GM12878 (cell line): Measurements from ENCODE around the gene ZNF473. TPM values are rescaled to one million over a fixed set of nuclear protein-coding genes. Genes with fewer than 3 reads are reported as not detected.

Source experiments
- ATAC-seq: fragments of 200-7000 bp; cut with Tn5 transposase; 3 replicates; pipeline ENCODE4 v1.9.1; 2020; ENCODE audit warnings: mild to moderate bottlenecking, moderate library complexity
- BruUV-seq: library from RNA; stranded (reverse); fragments of 400-500 nt; replicated peaks from 2 replicates; lab custom pipeline; 2021; lab: Mats Ljungman, UMichigan
- CTCF ChIA-PET: fragments of 300-600 bp; sonication (Branson Sonifier 250); formaldehyde crosslinking; extraction: SDS; loops from one replicate; lab custom pipeline; 2021; ENCODE audit warnings: inconsistent platforms; lab: Yijun Ruan, JAX
- POLR2A ChIA-PET: fragments of 350-600 bp; formaldehyde crosslinking; extraction: SDS; loops from one replicate; lab custom pipeline; 2021; ENCODE audit warnings: inconsistent platforms; lab: Charles Lee
- RAD21 ChIA-PET: fragments of 300-600 bp; sonication (Branson Sonifier 250); formaldehyde crosslinking; loops from one replicate; lab custom pipeline; 2023; ENCODE audit warnings: antibody characterized with exemption; ENCODE audit not compliant: unreplicated experiment; lab: Charles Lee
- SMC1A ChIA-PET: fragments of 300-600 bp; sonication (Branson Sonifier 250); formaldehyde crosslinking; loops from one replicate; lab custom pipeline; 2023; ENCODE audit not compliant: unreplicated experiment, uncharacterized antibody; lab: Charles Lee
- DNase-seq: peaks from one replicate; pipeline ENCODE4 v3.0.0-alpha.2; 2011; ENCODE audit warnings: low read depth, low spot score
- FAIRE-seq: peaks from 3 replicates; lab custom pipeline; 2011; peaks lifted over from hg19 to GRCh38; lab: Jason Lieb, UNC
- H2AFZ ChIP-seq: 2 replicates; pipeline ENCODE4 v1.6.0; 2011; ENCODE audit warnings: low read depth, low read length, control low read depth; ENCODE audit not compliant: control insufficient read depth
- H3K27ac ChIP-seq: 2 replicates; pipeline ENCODE4 v1.5.1; 2011; ENCODE audit warnings: control low read depth; ENCODE audit not compliant: control insufficient read depth, insufficient read depth
- H3K27me3 ChIP-seq, 2 experiments: replicated peaks in 1 of 2; 2 replicates each; pipeline versions ENCODE4 v1.6.0 to v1.6.1; 2011; ENCODE audit warnings: low read length in 1 of 2; ENCODE audit not compliant: control insufficient read depth in 2 of 2, insufficient read depth in 2 of 2
- H3K36me3 ChIP-seq, 2 experiments: 2 replicates each; pipeline ENCODE4 v1.5.1; 2011; ENCODE audit warnings: low read length in 1 of 2; ENCODE audit not compliant: control insufficient read depth in 2 of 2, insufficient read depth in 2 of 2
- H3K4me1 ChIP-seq: 2 replicates; pipeline ENCODE4 v1.6.1; 2011; ENCODE audit warnings: mild to moderate bottlenecking, low read length, moderate library complexity, mixed read lengths; ENCODE audit not compliant: control insufficient read depth, insufficient read depth
- H3K4me2 ChIP-seq: 2 replicates; pipeline ENCODE4 v1.6.0; 2011; ENCODE audit warnings: control low read depth; ENCODE audit not compliant: control insufficient read depth, insufficient read depth
- H3K4me3 ChIP-seq: fragments of 200-600 bp; sonication (generic); 2 replicates; pipeline ENCODE4 v1.5.1; 2016
- H3K79me2 ChIP-seq: 2 replicates; pipeline ENCODE4 v1.6.0; 2011; ENCODE audit warnings: low read length; ENCODE audit not compliant: control insufficient read depth, insufficient read depth
- H3K9ac ChIP-seq: 2 replicates; pipeline ENCODE4 v1.8.0; 2011; ENCODE audit warnings: low read length, control low read depth, mixed read lengths; ENCODE audit not compliant: control insufficient read depth, insufficient read depth
- H3K9me3 ChIP-seq: replicated peaks from 3 replicates; pipeline ENCODE4 v1.5.1; 2011; ENCODE audit warnings: mild to moderate bottlenecking, low read length; ENCODE audit not compliant: control insufficient read depth, insufficient read depth
- H4K20me1 ChIP-seq: 2 replicates; pipeline ENCODE4 v1.6.0; 2011; ENCODE audit not compliant: control insufficient read depth, insufficient read depth
- BMI1 ChIP-seq: fragments of 450-650 bp; IDR thresholded peaks from 2 replicates; pipeline ENCODE4 v1.6.1; 2016; ENCODE audit warnings: mild to moderate bottlenecking, moderate library complexity, borderline replicate concordance
- CBX5 ChIP-seq: sonication (generic); IDR thresholded peaks from 2 replicates; pipeline ENCODE4 v1.6.1; 2016; ENCODE audit warnings: low read depth, moderate library complexity, mild to moderate bottlenecking, inconsistent platforms
- ESRRA ChIP-seq: IDR thresholded peaks from 2 replicates; pipeline ENCODE4 v1.6.1; 2012; ENCODE audit warnings: mild to moderate bottlenecking, low read length, improper control_type of control experiment
- FOXK2 ChIP-seq: fragments of 450-650 bp; IDR thresholded peaks from 2 replicates; pipeline ENCODE4 v1.6.1; 2017; ENCODE audit warnings: mild to moderate bottlenecking, moderate library complexity
- IRF3 ChIP-seq: fragments of 450-650 bp; IDR thresholded peaks from 2 replicates; pipeline ENCODE4 v1.6.1; 2014; ENCODE audit warnings: mild to moderate bottlenecking
- MEF2B ChIP-seq: fragments of 450-650 bp; IDR thresholded peaks from 2 replicates; pipeline ENCODE4 v1.6.1; 2018; ENCODE audit warnings: mild to moderate bottlenecking, moderate library complexity; ENCODE audit not compliant: partially characterized antibody, poor library complexity, severe bottlenecking
- MXI1 ChIP-seq: fragments of 150-350 bp; IDR thresholded peaks from 2 replicates; pipeline ENCODE4 v1.6.1; 2011; ENCODE audit warnings: low read depth, mild to moderate bottlenecking, inconsistent platforms, low read length, improper control_type of control experiment
- POLR2AphosphoS2 ChIP-seq: IDR thresholded peaks from 2 replicates; pipeline ENCODE4 v1.6.1; 2011; ENCODE audit warnings: low read depth, mild to moderate bottlenecking, low read length, improper control_type of control experiment, moderate library complexity
- RUNX3 ChIP-seq: IDR thresholded peaks from 2 replicates; pipeline ENCODE4 v1.6.1; 2012; ENCODE audit warnings: low read length, inconsistent platforms
- SREBF1 ChIP-seq: IDR thresholded peaks from 2 replicates; pipeline ENCODE4 v1.6.1; 2012; ENCODE audit warnings: mild to moderate bottlenecking, low read length
- SRF ChIP-seq, 2 experiments: IDR thresholded peaks; 2 replicates each; pipeline ENCODE4 v1.6.1; 2011; ENCODE audit warnings: low read depth in 2 of 2, low read length in 2 of 2, mild to moderate bottlenecking in 1 of 2, moderate library complexity in 1 of 2
- ZNF24 ChIP-seq: fragments of 450-650 bp; IDR thresholded peaks from 2 replicates; pipeline ENCODE4 v1.6.1; 2017; ENCODE audit warnings: antibody characterized with exemption, mild to moderate bottlenecking
- WGBS: methylation state at CpG from one replicate; pipeline ENCODE4 v1.1.6; 2016; ENCODE audit warnings: low lambda C conversion rate; ENCODE audit not compliant: insufficient replicate concordance, insufficient coverage; ENCODE audit errors: missing lambda C conversion rate; 5-methylcytosine and 5-hydroxymethylcytosine counted together
- in situ Hi-C: fragments of 300-500 bp; cut with MboI; formaldehyde crosslinking; loops from 9 replicates; pipeline ENCODE4 v1.14.3; 2018; ENCODE audit warnings: mixed read lengths
- intact Hi-C: fragments of 100-400 bp; cut with micrococcal nuclease; formaldehyde crosslinking; loops from one replicate; pipeline ENCODE4 v1.14.2; 2022; ENCODE audit not compliant: unreplicated experiment
- polyA plus RNA-seq, 11 experiments: library from polyadenylated mRNA; depleted of rRNA in 4 of 11; unstranded in 6 of 11; stranded (reverse) in 5 of 11; fragments of >200 nt; fragmentation: Nextera tagmentation in 4 of 11; fragmentation: Illumina TruSeq in 1 of 11; extraction: Ambion mirVana in 4 of 11; extraction: Trizol in 1 of 11; gene quantifications; 1 replicate in 1 of 11; 2 replicates in 10 of 11; pipeline versions ENCODE4 v1.2.1 to v1.2.3, GENCODE V29; 2011 to 2016; ENCODE audit warnings: inconsistent platforms in 2 of 11, missing spikeins in 2 of 11, low read depth in 1 of 11
- total RNA-seq, 4 experiments: library from RNA; depleted of rRNA in 3 of 4; stranded (reverse); fragments of >200 nt in 3 of 4; fragmentation: Illumina TruSeq in 1 of 4; extraction: Trizol in 1 of 4; gene quantifications; 2 replicates each; pipeline versions ENCODE4 v1.2.1 to v1.2.3, GENCODE V29; 2013 to 2021
- TF ChIP-seq, protein P1 (sequence below): fragments of 450-650 bp; IDR thresholded peaks from 2 replicates; pipeline ENCODE4 v1.6.1; 2016; ENCODE audit warnings: mild to moderate bottlenecking, moderate library complexity, borderline replicate concordance

Gene ZNF473
- total and polyA plus RNA-seq, 10 of the 15 experiments (the other 5 are each of a cell fraction or from before 2014, with no cell fraction given), result 2.3 to 14.9 (median 6.3) TPM

DNA sequence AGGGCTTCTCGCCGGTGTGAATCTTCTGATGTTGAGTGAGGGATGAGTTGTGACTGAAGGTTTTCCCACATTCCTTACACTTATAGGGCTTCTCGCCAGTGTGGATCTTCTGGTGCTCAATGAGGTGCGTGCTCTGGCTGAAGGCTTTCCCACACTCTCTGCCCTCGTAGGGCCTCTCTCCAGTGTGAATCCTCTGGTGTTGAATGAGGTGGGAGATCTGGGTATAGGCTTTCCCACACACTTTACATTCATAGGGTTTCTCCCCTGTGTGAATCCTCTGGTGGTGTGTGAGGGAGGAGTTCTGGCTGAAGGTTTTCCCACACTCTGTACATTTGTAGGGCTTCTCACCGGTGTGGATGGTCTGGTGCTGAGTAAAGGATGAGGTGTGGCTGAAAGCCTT lies 33.2 kb downstream of the ZNF473 start:
- no TSS peak for BruUV-seq
- H3K27me3 ChIP-seq, result no peaks in the 10 kb centered on the region
- no peak for DNase-seq
- no peak overlapping the region for H3K4me3 ChIP-seq
- 68% methylated on average over 6 of the region's 6 CpGs for WGBS
- H2AFZ ChIP-seq, result no peak overlapping the region
- TF ChIP-seq CBX5 (peak; percentile 79; the same call in 1 of the 2 replicates), ZNF24 (no peak)
- in situ Hi-C loops, result no loop called here
- peaks cover 21% of the 10 kb centered on the region for H3K9me3 ChIP-seq
- H3K9ac ChIP-seq, result no peak overlapping the region
- H3K36me3 ChIP-seq, result no peaks in the 10 kb centered on the region
- no peaks in the 10 kb centered on the region for H4K20me1 ChIP-seq
- intact Hi-C loops, result no loop called here
- H3K4me1 ChIP-seq, result no peaks in the 10 kb centered on the region
- no peak overlapping the region for H3K4me2 ChIP-seq
- CTCF ChIA-PET, result no interaction called here
- SMC1A ChIA-PET, result no interaction called here
- RAD21 ChIA-PET, result no interaction called here
- no peak for ATAC-seq
- H3K79me2 ChIP-seq, result no peaks in the 10 kb centered on the region
- H3K27ac ChIP-seq, result no peak overlapping the region
- no peak for FAIRE-seq
- POLR2A ChIA-PET, result no interaction called here

DNA sequence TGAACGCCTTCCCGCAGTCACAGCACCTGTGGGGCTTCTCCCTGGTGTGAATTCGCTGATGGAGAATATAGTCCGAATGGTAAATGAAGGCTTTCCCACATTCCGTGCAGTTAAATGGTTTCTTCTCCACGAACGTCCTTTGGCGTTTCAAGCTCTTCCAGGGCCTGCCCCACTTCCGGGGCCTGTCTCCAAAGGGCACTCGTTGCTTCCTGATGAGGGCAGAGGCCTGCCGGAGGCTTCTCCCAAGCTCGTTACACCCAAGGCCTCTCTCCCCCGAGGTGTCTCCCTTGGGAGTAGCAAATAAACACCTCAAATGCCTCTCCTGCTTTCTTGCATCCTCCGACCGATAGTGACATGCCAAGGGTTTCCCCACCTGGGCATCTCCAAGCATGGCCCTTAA lies 34.3 kb downstream of the ZNF473 start:
- TF ChIP-seq SREBF1 (no peak), BMI1 (no peak), IRF3 (no peak), FOXK2 (no peak), MEF2B (no peak), RUNX3 (no peak), MXI1 (no peak), SRF (IDR thresholded peaks at IDR 0.05; ENCODE audit: low read depth in 2 of 2, low read length in 2 of 2) (no peak), POLR2AphosphoS2 (no peak), ESRRA (no peak)
- TF ChIP-seq, protein P1, sequence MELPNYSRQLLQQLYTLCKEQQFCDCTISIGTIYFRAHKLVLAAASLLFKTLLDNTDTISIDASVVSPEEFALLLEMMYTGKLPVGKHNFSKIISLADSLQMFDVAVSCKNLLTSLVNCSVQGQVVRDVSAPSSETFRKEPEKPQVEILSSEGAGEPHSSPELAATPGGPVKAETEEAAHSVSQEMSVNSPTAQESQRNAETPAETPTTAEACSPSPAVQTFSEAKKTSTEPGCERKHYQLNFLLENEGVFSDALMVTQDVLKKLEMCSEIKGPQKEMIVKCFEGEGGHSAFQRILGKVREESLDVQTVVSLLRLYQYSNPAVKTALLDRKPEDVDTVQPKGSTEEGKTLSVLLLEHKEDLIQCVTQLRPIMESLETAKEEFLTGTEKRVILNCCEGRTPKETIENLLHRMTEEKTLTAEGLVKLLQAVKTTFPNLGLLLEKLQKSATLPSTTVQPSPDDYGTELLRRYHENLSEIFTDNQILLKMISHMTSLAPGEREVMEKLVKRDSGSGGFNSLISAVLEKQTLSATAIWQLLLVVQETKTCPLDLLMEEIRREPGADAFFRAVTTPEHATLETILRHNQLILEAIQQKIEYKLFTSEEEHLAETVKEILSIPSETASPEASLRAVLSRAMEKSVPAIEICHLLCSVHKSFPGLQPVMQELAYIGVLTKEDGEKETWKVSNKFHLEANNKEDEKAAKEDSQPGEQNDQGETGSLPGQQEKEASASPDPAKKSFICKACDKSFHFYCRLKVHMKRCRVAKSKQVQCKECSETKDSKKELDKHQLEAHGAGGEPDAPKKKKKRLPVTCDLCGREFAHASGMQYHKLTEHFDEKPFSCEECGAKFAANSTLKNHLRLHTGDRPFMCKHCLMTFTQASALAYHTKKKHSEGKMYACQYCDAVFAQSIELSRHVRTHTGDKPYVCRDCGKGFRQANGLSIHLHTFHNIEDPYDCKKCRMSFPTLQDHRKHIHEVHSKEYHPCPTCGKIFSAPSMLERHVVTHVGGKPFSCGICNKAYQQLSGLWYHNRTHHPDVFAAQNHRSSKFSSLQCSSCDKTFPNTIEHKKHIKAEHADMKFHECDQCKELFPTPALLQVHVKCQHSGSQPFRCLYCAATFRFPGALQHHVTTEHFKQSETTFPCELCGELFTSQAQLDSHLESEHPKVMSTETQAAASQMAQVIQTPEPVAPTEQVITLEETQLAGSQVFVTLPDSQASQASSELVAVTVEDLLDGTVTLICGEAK, result no peak
- TF ChIP-seq, all 136 proteins: peak for 0
- no TSS peak for BruUV-seq
- Histone ChIP-seq H4K20me1 (no peaks in the 10 kb centered on the region), H3K4me2 (no peak overlapping the region), H3K4me1 (no peaks in the 10 kb centered on the region), H2AFZ (no peak overlapping the region), H3K9me3 (peaks cover 21% of the 10 kb centered on the region), H3K27me3 (no peaks in the 10 kb centered on the region), H3K4me3 (no peak overlapping the region), H3K9ac (no peak overlapping the region), H3K36me3 (no peaks in the 10 kb centered on the region), H3K79me2 (no peaks in the 10 kb centered on the region), H3K27ac (no peak overlapping the region)
- DNase-seq, result no peak
- 35% methylated on average over 15 of the region's 15 CpGs for WGBS
- ChIA-PET POLR2A (no interaction called here), CTCF (interaction anchor here (1.8 kb wide), 1 partner anchor 13 kb away, joined by 4 read pairs; no protein-coding TSS in a partner anchor), SMC1A (interaction anchor here (0.7 kb wide), 1 partner anchor 133 kb away, joined by 3 read pairs; no protein-coding TSS in a partner anchor), RAD21 (no interaction called here)
- intact Hi-C loops (no loop called here), in situ Hi-C loops (no loop called here)
- FAIRE-seq, result no peak
- no peak for ATAC-seq
